HCT116 (cell line): ENCODE measurements around the gene ANKIB1. TPM values are rescaled to one million over a fixed set of nuclear protein-coding genes. Genes with fewer than 3 reads are reported as not detected.

Experiments used
- ATAC-seq: fragments of 200-7000 bp; cut with Tn5 transposase; 2 replicates; pipeline ENCODE4 v1.9.1; 2020; ENCODE audit warnings: mild to moderate bottlenecking, moderate library complexity
- BruUV-seq: library from RNA; stranded (reverse); fragments of 400-500 nt; replicated peaks from 2 replicates; lab custom pipeline; 2021; lab: Mats Ljungman, UMichigan
- CTCF ChIA-PET: fragments of 300-600 bp; sonication (Branson Sonifier 250); formaldehyde crosslinking; loops from one replicate; lab custom pipeline; 2021; ENCODE audit warnings: antibody characterized with exemption; lab: Charles Lee
- POLR2A ChIA-PET: fragments of 300-600, 350-600 bp; sonication (Branson Sonifier 250); formaldehyde crosslinking; loops from one replicate; lab custom pipeline; 2021; ENCODE audit warnings: antibody characterized with exemption; lab: Charles Lee
- RAD21 ChIA-PET, 2 experiments: fragments of 300-600 bp; sonication (Branson Sonifier 250); formaldehyde crosslinking; loops; one replicate each; lab custom pipeline; 2023; ENCODE audit warnings: low total read pairs in 2 of 2; ENCODE audit not compliant: uncharacterized antibody in 2 of 2, unreplicated experiment in 2 of 2, low non-redundant PET in 1 of 2; lab: Charles Lee
- DNase-seq: peaks from one replicate; pipeline ENCODE4 v3.0.0-alpha.2; 2010; ENCODE audit warnings: low read depth, low spot score
- H2AFZ ChIP-seq: fragments of 200-600 bp; shearing (Covaris generic), sonication (generic); 2 replicates; pipeline ENCODE4 v1.6.1; 2017; ENCODE audit warnings: low read depth, mixed run types, mixed read lengths, antibody characterized with exemption, low read length; ENCODE audit not compliant: poor library complexity, severe bottlenecking
- H3K27ac ChIP-seq: 2 replicates; pipeline ENCODE4 v1.5.1; 2012; ENCODE audit warnings: low read depth, low read length
- H3K27me3 ChIP-seq: fragments of 200-600 bp; sonication (generic); 2 replicates; pipeline ENCODE4 v1.6.1; 2016; ENCODE audit warnings: mixed run types, low read length, mixed read lengths; ENCODE audit not compliant: insufficient read depth
- H3K36me3 ChIP-seq, 2 experiments: fragments of 200-500 bp in 1 of 2; fragments of 200-600 bp in 1 of 2; sonication (Bioruptor generic) in 1 of 2; sonication (generic) in 1 of 2; 2 replicates each; pipeline versions ENCODE4 v1.5.1 to v1.6.1; 2014 to 2016; ENCODE audit warnings: low read length in 2 of 2, inconsistent platforms in 1 of 2, mixed read lengths in 1 of 2, mixed run types in 1 of 2; ENCODE audit not compliant: insufficient read depth in 2 of 2, control insufficient read depth in 1 of 2
- H3K4me1 ChIP-seq, 2 experiments: fragments of 200-600 bp in 1 of 2; sonication (generic) in 1 of 2; 2 replicates each; pipeline versions ENCODE4 v1.5.1 to v1.6.1; 2012 to 2017; ENCODE audit warnings: low read length in 2 of 2, inconsistent platforms in 1 of 2, mild to moderate bottlenecking in 1 of 2, mixed read lengths in 1 of 2, mixed run types in 1 of 2, moderate library complexity in 1 of 2; ENCODE audit not compliant: insufficient read depth in 2 of 2, control insufficient read depth in 1 of 2
- H3K4me2 ChIP-seq: fragments of 200-600 bp; sonication (generic); 2 replicates; pipeline ENCODE4 v1.6.1; 2017; ENCODE audit warnings: mixed run types, low read length, mixed read lengths
- H3K4me3 ChIP-seq, 2 experiments: fragments of 200-600 bp in 1 of 2; sonication (generic) in 1 of 2; replicated peaks in 1 of 2; 2 replicates each; pipeline ENCODE4 v1.5.1; 2011 to 2016; ENCODE audit warnings: low read length in 2 of 2, control low read depth in 1 of 2, low read depth in 1 of 2, mild to moderate bottlenecking in 1 of 2, mixed read lengths in 1 of 2, mixed run types in 1 of 2
- H3K79me2 ChIP-seq: fragments of 200-600 bp; sonication (generic); 2 replicates; pipeline ENCODE4 v1.6.1; 2017; ENCODE audit warnings: mild to moderate bottlenecking, mixed run types, low read length, moderate library complexity, mixed read lengths; ENCODE audit not compliant: insufficient read depth
- H3K9ac ChIP-seq: fragments of 200-600 bp; sonication (generic); 2 replicates; pipeline ENCODE4 v1.6.1; 2016; ENCODE audit warnings: low read length, mixed read lengths
- H3K9me2 ChIP-seq: fragments of 200-600 bp; sonication (generic), shearing (Covaris generic); 2 replicates; pipeline ENCODE4 v1.6.1; 2017; ENCODE audit warnings: mixed run types, mild to moderate bottlenecking, moderate library complexity; ENCODE audit not compliant: insufficient read depth
- H3K9me3 ChIP-seq, 2 experiments: fragments of 200-500 bp in 1 of 2; fragments of 200-600 bp in 1 of 2; sonication (Bioruptor generic) in 1 of 2; sonication (generic) in 1 of 2; 2 replicates each; pipeline ENCODE4 v1.6.1; 2014 to 2017; ENCODE audit warnings: low read length in 2 of 2, mixed read lengths in 2 of 2, inconsistent platforms in 1 of 2, low read depth in 1 of 2, mild to moderate bottlenecking in 1 of 2, mixed run types in 1 of 2, moderate library complexity in 1 of 2; ENCODE audit not compliant: control insufficient read depth in 1 of 2, insufficient read depth in 1 of 2
- H4K20me1 ChIP-seq: fragments of 200-600 bp; sonication (generic), shearing (Covaris generic); 2 replicates; pipeline ENCODE4 v1.6.1; 2017; ENCODE audit warnings: mixed run types, mild to moderate bottlenecking, moderate library complexity; ENCODE audit not compliant: insufficient read depth
- ATF3 ChIP-seq: IDR thresholded peaks from 2 replicates; pipeline ENCODE4 v1.6.1; 2012
- CBX3 ChIP-seq: IDR thresholded peaks from 2 replicates; pipeline ENCODE4 v1.6.1; 2012; ENCODE audit warnings: low read depth
- CTCF ChIP-seq, 3 experiments: fragments of 200-600 bp in 1 of 3; sonication (generic) in 1 of 3; IDR thresholded peaks in 2 of 3; conservative IDR thresholded peaks in 1 of 3; 2 replicates each; pipeline ENCODE4 v1.5.1; 2012 to 2017; ENCODE audit warnings: low read depth in 2 of 3, low read length in 2 of 3, antibody characterized with exemption in 1 of 3, borderline replicate concordance in 1 of 3, control low read depth in 1 of 3, mild to moderate bottlenecking in 1 of 3, mixed read lengths in 1 of 3, mixed run types in 1 of 3, moderate library complexity in 1 of 3; ENCODE audit not compliant: insufficient read depth in 1 of 3
- EGR1 ChIP-seq: IDR thresholded peaks from 2 replicates; pipeline ENCODE4 v1.6.1; 2012; ENCODE audit warnings: low read depth
- ELF1 ChIP-seq: IDR thresholded peaks from 2 replicates; pipeline ENCODE4 v1.6.1; 2012; ENCODE audit warnings: low read depth, borderline replicate concordance
- EZH2phosphoT487 ChIP-seq: fragments of 200-600 bp; IDR thresholded peaks from 2 replicates; pipeline ENCODE4 v1.6.1; 2018; ENCODE audit warnings: antibody characterized with exemption, borderline replicate concordance
- JUND ChIP-seq: IDR thresholded peaks from 2 replicates; pipeline ENCODE4 v1.6.1; 2012
- MAX ChIP-seq: IDR thresholded peaks from 2 replicates; pipeline ENCODE4 v1.6.1; 2012
- POLR2A ChIP-seq: IDR thresholded peaks from 2 replicates; pipeline ENCODE4 v1.7.0; 2011; ENCODE audit warnings: borderline replicate concordance; ENCODE audit not compliant: insufficient read depth, insufficient read length; ENCODE audit errors: extremely low read depth
- POLR2AphosphoS5 ChIP-seq: IDR thresholded peaks from 2 replicates; pipeline ENCODE4 v1.6.1; 2011; ENCODE audit warnings: mild to moderate bottlenecking, low read depth, low read length, moderate library complexity
- SIN3A ChIP-seq: IDR thresholded peaks from 2 replicates; pipeline ENCODE4 v1.6.1; 2012; ENCODE audit warnings: low read depth
- SRF ChIP-seq: IDR thresholded peaks from 2 replicates; pipeline ENCODE4 v1.6.1; 2012; ENCODE audit warnings: low read depth
- TCF7L2 ChIP-seq: IDR thresholded peaks from 2 replicates; pipeline ENCODE4 v1.7.0; 2011; ENCODE audit warnings: borderline replicate concordance, inconsistent platforms; ENCODE audit not compliant: insufficient read depth, insufficient read length; ENCODE audit errors: extremely low read depth
- YY1 ChIP-seq: IDR thresholded peaks from 2 replicates; pipeline ENCODE4 v1.6.1; 2011; ENCODE audit warnings: low read length, low read depth, moderate library complexity, mild to moderate bottlenecking; ENCODE audit not compliant: insufficient replicate concordance; ENCODE audit errors: extremely low read depth
- ZBTB33 ChIP-seq: IDR thresholded peaks from 2 replicates; pipeline ENCODE4 v1.6.1; 2011; ENCODE audit warnings: mild to moderate bottlenecking, low read length, moderate library complexity; ENCODE audit not compliant: insufficient replicate concordance; ENCODE audit errors: extremely low read depth
- ZFX ChIP-seq: fragments of 450-650 bp; IDR thresholded peaks from 2 replicates; pipeline ENCODE4 v1.6.1; 2017
- ZNF274 ChIP-seq: fragments of 200-500 bp; sonication (Bioruptor generic); IDR thresholded peaks from 2 replicates; pipeline ENCODE4 v1.6.1; 2014; ENCODE audit warnings: mild to moderate bottlenecking, low read depth, low read length, inconsistent platforms
- intact Hi-C: fragments of 100-400 bp; cut with micrococcal nuclease; formaldehyde crosslinking; loops from 2 replicates; pipeline ENCODE4 v1.10.0; 2022
- total RNA-seq: library from RNA; stranded (reverse); gene quantifications from one replicate; pipeline ENCODE4 v1.2.1, GENCODE V29; 2021; ENCODE audit not compliant: unreplicated experiment
- TF ChIP-seq, protein P1 (sequence below): IDR thresholded peaks from 2 replicates; pipeline ENCODE4 v1.6.1; 2012; ENCODE audit warnings: low read depth

Gene ANKIB1
- total RNA-seq, 1 experiment from 2014 or later = 41.2 TPM

DNA sequence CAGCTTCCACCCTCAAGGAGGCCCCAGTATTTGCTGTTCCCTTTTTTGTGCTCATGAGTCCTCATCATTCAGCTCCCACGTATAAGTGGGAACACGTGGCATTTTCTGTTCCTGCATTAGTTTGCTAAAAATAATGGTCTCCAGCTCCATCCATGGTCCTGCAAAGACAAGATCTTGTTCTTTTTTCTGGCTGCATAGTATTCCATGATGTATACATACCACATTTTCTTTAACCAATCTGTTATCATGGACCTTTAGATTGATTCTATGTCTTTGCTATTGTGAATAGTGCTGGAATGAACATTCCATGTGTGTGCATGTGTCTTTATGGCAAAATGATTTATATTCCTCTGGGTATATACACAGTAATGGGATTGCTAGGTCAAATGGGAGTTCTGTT lies 17.0 kb upstream of the ANKIB1 start:
- TF ChIP-seq ELF1 = no peak
- no peak for TF ChIP-seq POLR2A
- TF ChIP-seq ZBTB33 = no peak
- TF ChIP-seq SIN3A = no peak
- no peak for TF ChIP-seq TCF7L2
- TF ChIP-seq ZFX = no peak
- TF ChIP-seq JUND = no peak
- no peak for TF ChIP-seq EZH2phosphoT487
- no peak for TF ChIP-seq ATF3
- TF ChIP-seq CTCF (IDR thresholded peaks at IDR 0.05 in 2 of 3, conservative IDR thresholded peaks at IDR 0.05 in 1 of 3; ENCODE audit: borderline replicate concordance in 1 of 3, insufficient read depth in 1 of 3, low read depth in 2 of 3, low read length in 2 of 3) = no peak
- TF ChIP-seq ZNF274 = no peak
- no peak for TF ChIP-seq YY1
- no peak for TF ChIP-seq CBX3
- no peak for TF ChIP-seq POLR2AphosphoS5
- TF ChIP-seq, protein P1, sequence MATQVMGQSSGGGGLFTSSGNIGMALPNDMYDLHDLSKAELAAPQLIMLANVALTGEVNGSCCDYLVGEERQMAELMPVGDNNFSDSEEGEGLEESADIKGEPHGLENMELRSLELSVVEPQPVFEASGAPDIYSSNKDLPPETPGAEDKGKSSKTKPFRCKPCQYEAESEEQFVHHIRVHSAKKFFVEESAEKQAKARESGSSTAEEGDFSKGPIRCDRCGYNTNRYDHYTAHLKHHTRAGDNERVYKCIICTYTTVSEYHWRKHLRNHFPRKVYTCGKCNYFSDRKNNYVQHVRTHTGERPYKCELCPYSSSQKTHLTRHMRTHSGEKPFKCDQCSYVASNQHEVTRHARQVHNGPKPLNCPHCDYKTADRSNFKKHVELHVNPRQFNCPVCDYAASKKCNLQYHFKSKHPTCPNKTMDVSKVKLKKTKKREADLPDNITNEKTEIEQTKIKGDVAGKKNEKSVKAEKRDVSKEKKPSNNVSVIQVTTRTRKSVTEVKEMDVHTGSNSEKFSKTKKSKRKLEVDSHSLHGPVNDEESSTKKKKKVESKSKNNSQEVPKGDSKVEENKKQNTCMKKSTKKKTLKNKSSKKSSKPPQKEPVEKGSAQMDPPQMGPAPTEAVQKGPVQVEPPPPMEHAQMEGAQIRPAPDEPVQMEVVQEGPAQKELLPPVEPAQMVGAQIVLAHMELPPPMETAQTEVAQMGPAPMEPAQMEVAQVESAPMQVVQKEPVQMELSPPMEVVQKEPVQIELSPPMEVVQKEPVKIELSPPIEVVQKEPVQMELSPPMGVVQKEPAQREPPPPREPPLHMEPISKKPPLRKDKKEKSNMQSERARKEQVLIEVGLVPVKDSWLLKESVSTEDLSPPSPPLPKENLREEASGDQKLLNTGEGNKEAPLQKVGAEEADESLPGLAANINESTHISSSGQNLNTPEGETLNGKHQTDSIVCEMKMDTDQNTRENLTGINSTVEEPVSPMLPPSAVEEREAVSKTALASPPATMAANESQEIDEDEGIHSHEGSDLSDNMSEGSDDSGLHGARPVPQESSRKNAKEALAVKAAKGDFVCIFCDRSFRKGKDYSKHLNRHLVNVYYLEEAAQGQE = no peak
- TF ChIP-seq MAX = no peak
- no peak for TF ChIP-seq EGR1
- no peak for TF ChIP-seq SRF
- Histone ChIP-seq H3K9me3 (no peaks in the 10 kb centered on the region), H3K4me1 (no peaks in the 10 kb centered on the region), H4K20me1 (no peaks in the 10 kb centered on the region), H3K9me2 (no peaks in the 10 kb centered on the region), H3K79me2 (no peaks in the 10 kb centered on the region), H3K36me3 (peaks cover 8 to 12% of the 10 kb centered on the region in 2 experiments; a peak in 3 of 4 replicates), H3K4me2 (no peak overlapping the region), H3K4me3 (no peak overlapping the region), H3K27ac (no peak overlapping the region), H3K27me3 (no peaks in the 10 kb centered on the region), H2AFZ (no peak overlapping the region), H3K9ac (no peak overlapping the region)
- ATAC-seq (no peak), DNase-seq (no peak)
- RAD21 ChIA-PET = no interaction called here
- CTCF ChIA-PET = no interaction called here
- BruUV-seq = no TSS peak
- POLR2A ChIA-PET = no interaction called here
- intact Hi-C loops = no loop called here
